ENCODE results near the gene CCNK.

DNA sequence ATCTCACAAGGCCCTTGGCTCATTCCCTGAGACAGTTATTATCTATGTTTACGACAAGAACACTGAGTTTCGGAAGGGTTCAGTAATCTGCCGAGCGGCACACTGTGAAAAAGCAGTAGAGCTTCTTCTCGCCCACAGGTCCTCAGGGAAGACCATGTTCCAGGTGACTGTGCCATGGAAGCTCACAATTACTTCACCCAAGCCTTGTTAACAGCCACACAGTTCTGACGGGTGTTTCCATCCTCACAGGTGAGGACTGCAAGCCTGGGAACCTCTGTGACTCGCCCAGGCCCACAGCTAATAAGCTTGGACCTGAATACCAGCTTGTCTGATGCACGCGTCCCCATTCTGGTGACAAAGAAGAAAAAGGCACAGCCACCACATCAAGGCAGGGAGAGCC is 15.9 kb upstream of the CCNK start:
- no peak for TF ChIP-seq FOXP2 (optimal IDR thresholded peaks at IDR 0.05; ENCODE audit: control extremely low read depth, extremely low read length, insufficient read depth)
- no peak for TF ChIP-seq EZH2 (IDR thresholded peaks at IDR 0.05)
